SK-N-MC (cell line): Measurements from ENCODE around the gene HTATSF1.

ENCODE experiments used
- EZH2 ChIP-seq: fragments of 200-600 bp; sonication (generic); IDR thresholded peaks from one replicate; pipeline ENCODE4 v1.6.1; 2017; ENCODE audit warnings: antibody characterized with exemption
- FOXP2 ChIP-seq: optimal IDR thresholded peaks from 2 replicates; pipeline ENCODE3; 2011; ENCODE audit warnings: mild to moderate bottlenecking, moderate library complexity; ENCODE audit not compliant: insufficient read depth; ENCODE audit errors: extremely low read length, control extremely low read depth
- POLR2AphosphoS5 ChIP-seq: IDR thresholded peaks from 2 replicates; pipeline ENCODE4 v1.6.1; 2012; ENCODE audit warnings: mild to moderate bottlenecking, low read depth, low read length, borderline replicate concordance

DNA sequence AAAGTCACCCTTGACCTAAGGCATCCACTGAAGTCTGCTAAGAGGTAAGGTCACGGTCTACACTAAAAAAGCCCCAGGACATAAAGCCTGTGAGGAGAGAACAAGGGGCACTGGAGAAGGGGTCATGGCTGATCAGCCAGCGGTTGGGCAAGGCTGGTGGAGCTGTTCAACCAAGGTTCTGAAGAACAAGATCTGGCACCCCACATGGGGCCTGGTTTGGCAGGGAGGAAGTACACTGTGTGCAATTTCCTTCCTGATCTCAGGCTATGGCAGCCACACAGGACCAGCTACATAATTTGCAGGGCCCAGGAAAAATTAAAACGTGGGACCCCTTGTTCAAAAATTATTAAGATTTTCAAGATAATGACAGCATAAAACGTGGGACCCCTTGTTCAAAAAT is 23.7 kb upstream of the HTATSF1 start:
- TF ChIP-seq EZH2, result no peak
- no peak for TF ChIP-seq POLR2AphosphoS5
- TF ChIP-seq FOXP2, result no peak
